H1 (cell line): ENCODE measurements around the gene NDUFB5. TPM values are rescaled to one million over a fixed set of nuclear protein-coding genes. Genes with fewer than 3 reads are reported as not detected.

Experiments used
- CREB1 ChIP-seq: IDR thresholded peaks from 2 replicates; pipeline ENCODE4 v1.6.1; 2012; ENCODE audit warnings: inconsistent platforms
- NANOG ChIP-seq: IDR thresholded peaks from 2 replicates; pipeline ENCODE4 v1.6.1; 2011; ENCODE audit warnings: low read length, low read depth, mild to moderate bottlenecking, inconsistent platforms; ENCODE audit not compliant: insufficient read depth, poor library complexity, severe bottlenecking
- POU5F1 ChIP-seq: IDR thresholded peaks from 2 replicates; pipeline ENCODE4 v1.6.1; 2011; ENCODE audit warnings: low read depth, mild to moderate bottlenecking, low read length, moderate library complexity
- RNF2 ChIP-seq: fragments of 200-900, 300-1000 bp; sonication (generic); IDR thresholded peaks from 2 replicates; pipeline ENCODE4 v1.7.1; 2016; ENCODE audit warnings: borderline replicate concordance, low read depth, mild to moderate bottlenecking, antibody characterized with exemption, low read length; ENCODE audit not compliant: poor library complexity, severe bottlenecking; ENCODE audit errors: missing control alignments
- polyA plus RNA-seq, 7 experiments: library from polyadenylated mRNA; depleted of rRNA in 3 of 7; stranded (reverse) in 5 of 7; unstranded in 2 of 7; fragments of >200 nt in 5 of 7; fragments of 200-250 nt in 2 of 7; gene quantifications; 1 replicate in 5 of 7; 2 replicates in 1 of 7; 4 replicates in 1 of 7; pipeline versions ENCODE4 v1.2.1 to v1.2.3, GENCODE V29; 2011 to 2013; ENCODE audit warnings: missing spikeins in 2 of 7, mixed read lengths in 2 of 7
- total RNA-seq: library from RNA; stranded (reverse); fragmentation: NEBNext Ultra II Directional; extraction: Animal tissue kit (Norgen Biotek cat#: 25700); gene quantifications from 2 replicates; pipeline ENCODE4 v1.2.1, GENCODE V29; 2021

The NDUFB5 gene
- total and polyA plus RNA-seq, 2 of the 8 experiments (the other 6 are each of a cell fraction or from before 2014, with no cell fraction given), result 46.1 to 85.8 TPM

GRCh38 chr3:179666030-179666429 lies 61.4 kb downstream of the NDUFB5 start (continued):
- TF ChIP-seq NANOG (no peak), POU5F1 (no peak), RNF2 (no peak), CREB1 (no peak)
